ENCODE results near the gene FNDC8.

Gene FNDC8

GRCh38 chr17:35121315-35121714 lies at the start of gene FNDC8:
Gene FNDC8, plus strand, starts transcription at chr17:35121615. Its CDS starts 79 bp downstream, at chr17:35121694.
- Histone ChIP-seq H3K36me3 (peaks cover 9% of the 10 kb centered on the region), H4K20me1 (no peaks in the 10 kb centered on the region; the same call in 1 of the 2 replicates), H3K9me3 (no peaks in the 10 kb centered on the region), H3K4me1 (peaks cover 25% of the 10 kb centered on the region), H3K27me3 (no peaks in the 10 kb centered on the region), H3K4me3 (no peak within 1 kb of the TSS), H3K27ac (no peak within 1 kb of the TSS), H3K9ac (no peak within 1 kb of the TSS), H3K4me2 (no peak within 1 kb of the TSS)
- no peak for TF ChIP-seq Cebpa-rat (IDR thresholded peaks at IDR 0.05)

GRCh38 chr17:35073183-35073790 lies 48.1 kb upstream of the FNDC8 start:
- Histone ChIP-seq H3K4me3 (no peak overlapping the region), H3K4me2 (no peak overlapping the region), H3K27ac (no peak overlapping the region), H3K4me1 (peaks cover 21% of the 10 kb centered on the region), H4K20me1 (peaks cover 18% of the 10 kb centered on the region; the same call in 1 of the 2 replicates), H3K9me3 (no peaks in the 10 kb centered on the region), H3K9ac (no peak overlapping the region), H3K27me3 (no peaks in the 10 kb centered on the region), H3K36me3 (no peaks in the 10 kb centered on the region)
- TF ChIP-seq Cebpa-rat (IDR thresholded peaks at IDR 0.05) = no peak

DNA sequence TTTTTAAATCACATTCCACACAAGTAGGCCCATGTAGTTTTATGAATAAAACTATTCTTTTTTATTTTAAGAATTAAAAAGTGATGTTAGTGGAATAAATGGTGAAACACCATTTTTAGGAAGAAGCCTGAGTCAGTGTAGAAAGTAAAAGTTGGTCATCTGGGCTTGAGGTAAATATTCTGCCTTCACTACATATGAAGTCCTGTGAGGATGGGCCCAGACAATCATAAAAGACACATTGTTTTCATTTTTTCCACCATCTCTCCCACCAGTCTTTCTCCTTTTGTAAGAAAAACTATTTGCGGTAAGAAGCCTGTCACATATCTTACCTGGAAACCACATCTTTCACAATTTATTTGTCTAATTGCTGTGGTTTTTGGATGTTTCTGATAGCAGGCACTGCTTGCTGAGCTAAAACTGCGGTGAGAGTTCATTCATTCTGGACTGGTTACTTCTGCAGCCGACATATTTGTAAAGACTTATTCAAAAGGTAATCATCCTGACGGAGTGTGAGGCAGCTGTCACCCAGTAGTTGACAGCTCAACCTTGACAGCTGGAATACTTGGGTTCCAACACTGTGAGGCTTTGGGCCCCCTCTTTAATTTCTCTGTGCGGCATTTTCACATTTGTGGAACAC lies 47.3 kb upstream of the FNDC8 start:
- Histone ChIP-seq H3K27ac (no peak overlapping the region), H3K4me1 (peaks cover 12% of the 10 kb centered on the region), H3K4me2 (no peak overlapping the region), H4K20me1 (peaks cover 15% of the 10 kb centered on the region; the same call in 1 of the 2 replicates), H3K4me3 (no peak overlapping the region), H3K9me3 (no peaks in the 10 kb centered on the region), H3K36me3 (no peaks in the 10 kb centered on the region), H3K9ac (no peak overlapping the region), H3K27me3 (no peaks in the 10 kb centered on the region)
- no peak for TF ChIP-seq Cebpa-rat (IDR thresholded peaks at IDR 0.05)

GRCh38 chr17:35074711-35075707 lies 46.4 kb upstream of the FNDC8 start:
- Histone ChIP-seq H3K4me3 (no peak overlapping the region), H3K9ac (no peak overlapping the region), H3K27ac (no peak overlapping the region), H3K4me1 (peaks cover 4% of the 10 kb centered on the region), H3K36me3 (no peaks in the 10 kb centered on the region), H4K20me1 (peaks cover 15% of the 10 kb centered on the region; the same call in 1 of the 2 replicates), H3K27me3 (no peaks in the 10 kb centered on the region), H3K4me2 (no peak overlapping the region), H3K9me3 (no peaks in the 10 kb centered on the region)
- TF ChIP-seq Cebpa-rat (IDR thresholded peaks at IDR 0.05) = no peak

DNA sequence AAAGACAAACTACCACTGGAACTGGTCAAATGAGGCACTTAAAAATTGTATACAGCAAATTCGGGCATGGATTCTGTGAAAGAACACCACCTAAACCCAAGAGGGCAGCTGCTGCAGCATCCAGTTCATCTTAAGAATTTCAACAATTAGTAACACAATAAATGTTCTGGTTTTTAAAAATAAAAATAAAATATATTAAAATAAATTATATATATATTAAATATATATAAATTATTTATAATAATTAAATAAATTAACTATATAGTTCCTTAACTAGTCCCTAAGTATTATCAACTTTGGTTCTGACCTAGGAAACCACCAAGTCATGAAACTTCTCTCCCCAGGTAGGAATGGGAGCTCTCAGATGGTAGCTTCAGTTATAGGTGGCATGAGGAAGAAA lies 44.5 kb upstream of the FNDC8 start:
- no peak overlapping the region for H3K4me3 ChIP-seq
- H4K20me1 ChIP-seq = peaks cover 15% of the 10 kb centered on the region; the same call in 1 of the 2 replicates
- H3K36me3 ChIP-seq = no peaks in the 10 kb centered on the region
- peaks cover 16% of the 10 kb centered on the region for H3K4me1 ChIP-seq
- no peaks in the 10 kb centered on the region for H3K27me3 ChIP-seq
- no peak overlapping the region for H3K9ac ChIP-seq
- H3K27ac ChIP-seq = no peak overlapping the region
- H3K4me2 ChIP-seq = no peak overlapping the region
- no peak for TF ChIP-seq Cebpa-rat (IDR thresholded peaks at IDR 0.05)
- H3K9me3 ChIP-seq = no peaks in the 10 kb centered on the region

DNA sequence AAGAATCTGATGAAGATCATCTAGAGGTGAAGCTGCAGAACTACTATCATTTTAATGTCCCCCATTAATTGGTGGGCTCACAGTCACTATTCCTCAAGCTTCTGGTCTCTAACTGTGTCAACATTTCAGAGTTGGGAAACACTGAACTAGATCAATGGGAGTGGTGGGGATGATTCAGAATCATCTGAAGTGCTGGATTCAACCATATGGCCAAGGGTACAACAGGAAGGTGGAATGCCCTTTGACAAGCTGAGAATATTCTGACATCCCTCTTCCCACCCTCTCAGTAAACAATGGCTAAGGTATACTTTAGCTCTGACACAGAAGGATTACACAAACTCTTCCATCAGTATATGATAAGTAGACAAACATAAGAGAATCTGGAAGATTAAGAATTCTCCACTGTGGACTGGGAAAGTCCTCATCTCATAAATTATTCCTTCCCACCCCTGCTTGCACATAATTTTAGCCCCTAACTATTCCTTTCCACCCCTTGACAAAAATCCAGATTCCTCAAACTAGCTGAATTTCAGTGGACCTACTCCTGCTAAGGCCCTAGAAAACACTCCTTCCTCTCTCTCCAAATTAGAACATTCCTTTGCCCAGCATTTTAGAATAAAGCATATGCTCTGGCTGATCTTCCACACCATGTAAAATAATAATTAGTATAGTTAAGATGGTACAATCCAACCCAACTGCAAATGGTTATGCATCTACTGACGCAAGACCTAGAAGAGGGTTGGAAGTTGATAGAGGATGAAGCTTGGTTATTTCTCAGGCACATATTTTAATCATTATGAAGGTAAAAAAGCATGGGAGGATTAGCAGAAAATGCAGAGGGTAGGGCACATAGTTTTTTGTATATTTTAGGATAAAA lies 41.6 kb upstream of the FNDC8 start:
- Histone ChIP-seq H3K27ac (no peak overlapping the region), H3K9ac (no peak overlapping the region)

DNA sequence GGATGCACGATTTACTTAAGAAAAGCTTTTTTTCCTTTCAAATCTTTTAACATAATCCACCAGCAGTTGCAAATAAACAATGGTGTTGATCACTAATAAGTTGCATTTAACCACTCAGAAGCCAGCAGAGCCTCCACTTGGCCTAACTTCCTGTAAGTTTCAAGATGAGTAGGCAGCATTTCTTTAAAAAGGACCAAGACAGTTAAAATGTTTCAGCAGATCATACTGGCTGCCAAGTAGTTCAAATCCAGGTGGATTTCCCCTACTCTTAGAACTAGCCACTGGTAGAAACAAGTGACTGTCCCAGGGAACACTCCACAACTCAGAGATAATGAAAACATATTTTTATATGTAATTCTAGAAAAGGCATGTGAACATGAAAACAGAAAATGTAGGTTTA lies 40.9 kb upstream of the FNDC8 start:
- H3K9ac ChIP-seq = 0 out of 2 replicates have a peak overlapping the region, but pooled peaks have one; percentile 13
- no peaks in the 10 kb centered on the region for H3K36me3 ChIP-seq
- no peak for TF ChIP-seq Cebpa-rat (IDR thresholded peaks at IDR 0.05)
- H3K27me3 ChIP-seq = no peaks in the 10 kb centered on the region
- peak overlapping the region; percentile 16; the same call in 1 of the 2 replicates for H3K27ac ChIP-seq
- peak overlapping the region; percentile 39 for H3K4me2 ChIP-seq
- no peak overlapping the region for H3K4me3 ChIP-seq
- peaks cover 16% of the 10 kb centered on the region for H3K4me1 ChIP-seq
- H4K20me1 ChIP-seq = no peaks in the 10 kb centered on the region
- H3K9me3 ChIP-seq = no peaks in the 10 kb centered on the region

More for the DNA sequence above, 41.6 kb upstream of the FNDC8 start:
- H3K4me1 ChIP-seq = peaks cover 16% of the 10 kb centered on the region
- H3K4me3 ChIP-seq = no peak overlapping the region
- no peaks in the 10 kb centered on the region for H3K36me3 ChIP-seq
- TF ChIP-seq Cebpa-rat (IDR thresholded peaks at IDR 0.05) = no peak
- 0 out of 2 replicates have a peak, but pooled peaks cover 7% of the 10 kb centered on the region for H4K20me1 ChIP-seq
- no peaks in the 10 kb centered on the region for H3K9me3 ChIP-seq
- no peaks in the 10 kb centered on the region for H3K27me3 ChIP-seq
- peak overlapping the region; percentile 39 for H3K4me2 ChIP-seq

DNA sequence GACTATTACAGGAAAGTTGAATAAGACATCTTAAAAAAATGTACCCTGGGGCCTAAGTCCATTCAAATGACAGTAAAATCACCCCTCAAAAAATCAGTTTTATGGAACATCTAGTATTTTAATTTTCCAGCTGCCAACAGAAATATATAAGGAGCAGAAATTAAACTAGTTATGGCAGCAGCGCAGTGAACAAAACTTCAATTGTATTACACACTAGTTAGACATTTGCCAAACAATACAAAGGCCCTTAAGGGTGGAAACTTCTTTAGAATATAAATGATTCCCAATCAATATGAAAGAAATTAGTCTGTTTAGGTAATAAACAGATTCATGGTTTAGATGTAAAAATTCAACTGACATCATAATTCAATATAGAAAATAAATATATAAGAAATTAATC lies 39.8 kb upstream of the FNDC8 start:
- no peak for TF ChIP-seq Cebpa-rat (IDR thresholded peaks at IDR 0.05)
- Histone ChIP-seq H3K9ac (no peak overlapping the region), H3K9me3 (no peaks in the 10 kb centered on the region), H3K36me3 (no peaks in the 10 kb centered on the region), H4K20me1 (no peaks in the 10 kb centered on the region), H3K4me2 (no peak overlapping the region), H3K27me3 (no peaks in the 10 kb centered on the region), H3K4me3 (no peak overlapping the region), H3K27ac (no peak overlapping the region), H3K4me1 (peaks cover 16% of the 10 kb centered on the region)
